ENCODE results near the gene YIPF5.

YIPF5 gene

DNA sequence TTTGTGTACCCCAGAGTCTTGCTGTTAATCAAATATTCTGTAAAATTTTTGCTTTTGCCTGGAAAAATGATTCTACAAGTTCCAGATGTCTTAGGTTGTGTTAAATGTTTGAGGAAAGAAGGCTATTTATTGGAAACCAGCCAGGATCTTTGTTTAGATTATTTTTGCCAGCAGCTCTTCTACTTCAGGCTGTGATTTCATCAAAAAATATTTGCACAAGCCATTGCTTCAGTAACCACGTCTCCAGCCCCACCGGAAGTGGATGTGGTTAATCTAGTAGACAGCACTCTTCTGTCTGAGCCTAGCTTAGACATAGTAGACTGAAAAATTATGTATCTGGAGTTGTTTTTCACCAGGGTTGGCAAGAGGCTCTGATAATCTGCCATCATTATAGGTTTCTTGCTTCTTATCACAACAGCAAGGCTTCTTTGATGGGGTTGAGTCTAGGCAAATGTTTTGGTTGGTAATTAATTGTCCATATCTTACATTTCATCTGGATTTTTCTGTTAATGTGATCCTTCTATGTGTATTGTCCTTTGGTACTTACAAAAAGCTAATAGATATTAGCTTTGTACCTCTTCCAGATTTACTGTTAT is 17.3 kb upstream of the YIPF5 start:
- no peak overlapping the region for H3K4me3 ChIP-seq (ENCODE audit: low read length)
- DNase-seq (ENCODE audit: low read depth, low spot score) = peak; percentile 85

DNA sequence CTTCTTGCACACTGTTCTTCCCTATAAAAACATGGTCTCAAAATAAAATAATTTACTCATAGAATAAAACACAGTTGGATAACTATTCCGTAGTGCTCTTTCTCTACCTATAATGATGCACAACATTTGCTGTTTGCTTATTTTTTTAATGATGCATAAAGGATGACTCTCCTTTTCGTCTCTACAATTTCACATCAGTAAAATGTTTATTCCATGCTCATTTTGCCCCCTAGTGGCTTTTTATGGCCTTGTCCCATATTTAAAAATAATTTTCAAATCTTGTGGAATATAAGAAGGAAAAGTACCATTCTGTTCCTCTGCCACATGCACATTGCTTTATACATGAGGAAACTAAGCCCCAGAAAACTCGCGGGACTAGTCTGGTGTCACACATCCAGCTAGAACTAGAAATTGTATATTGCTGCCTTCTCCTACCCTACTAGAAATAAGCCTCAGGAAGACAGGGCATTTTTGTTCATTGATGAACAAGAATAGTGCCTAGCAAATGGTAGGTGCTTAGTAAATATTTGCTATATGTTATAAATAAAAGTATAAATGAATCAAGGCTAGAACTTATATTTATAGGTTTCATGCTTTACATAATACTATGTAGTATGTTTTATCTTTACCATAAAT is 12.9 kb upstream of the YIPF5 start:
- H3K4me3 ChIP-seq (ENCODE audit: low read length) = no peak overlapping the region
- DNase-seq (ENCODE audit: low read depth, low spot score) = no peak

DNA sequence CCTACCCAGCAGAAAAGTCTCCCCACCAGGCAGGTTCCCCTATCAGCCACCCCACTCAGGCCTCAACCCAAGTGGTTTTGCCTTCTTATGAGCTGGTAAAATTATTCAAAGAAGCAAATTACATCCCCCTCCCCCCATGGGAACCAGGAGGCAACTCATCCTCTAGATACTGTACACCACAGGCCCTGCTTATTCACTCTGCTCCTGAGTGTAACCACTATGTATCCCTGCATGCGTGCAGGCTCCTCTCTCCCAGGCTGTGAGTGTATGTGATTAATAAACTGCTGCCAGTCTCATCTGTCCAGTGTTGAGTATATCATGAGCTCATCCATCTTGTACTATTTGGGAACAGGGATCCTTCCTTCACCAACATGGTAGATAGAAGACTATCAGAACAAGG is 8.8 kb upstream of the YIPF5 start:
- no peak overlapping the region for H3K4me3 ChIP-seq (ENCODE audit: low read length)

DNA sequence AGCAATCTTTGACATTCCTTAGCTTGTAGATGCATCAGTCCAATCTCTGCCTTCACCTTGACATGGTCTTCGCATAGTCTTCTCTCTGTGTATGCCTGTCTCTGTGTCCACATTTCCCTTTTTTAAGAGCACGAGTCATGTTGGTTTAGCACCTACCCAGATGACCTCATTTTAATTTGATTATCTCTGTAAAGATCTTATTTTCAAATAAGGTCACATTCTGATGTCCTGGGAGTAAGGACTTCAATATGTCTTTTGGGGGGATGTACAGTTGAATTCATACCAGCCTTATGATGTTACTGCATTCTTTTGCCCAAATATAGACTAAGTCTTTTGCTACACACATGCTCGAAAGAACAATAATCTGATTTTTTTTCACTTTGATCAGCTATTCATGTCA is 7.1 kb upstream of the YIPF5 start:
- H3K4me3 ChIP-seq (ENCODE audit: low read length) = no peak overlapping the region

More for the DNA sequence above, 8.8 kb upstream of the YIPF5 start:
- no peak for DNase-seq (ENCODE audit: low read depth, low spot score)

DNA sequence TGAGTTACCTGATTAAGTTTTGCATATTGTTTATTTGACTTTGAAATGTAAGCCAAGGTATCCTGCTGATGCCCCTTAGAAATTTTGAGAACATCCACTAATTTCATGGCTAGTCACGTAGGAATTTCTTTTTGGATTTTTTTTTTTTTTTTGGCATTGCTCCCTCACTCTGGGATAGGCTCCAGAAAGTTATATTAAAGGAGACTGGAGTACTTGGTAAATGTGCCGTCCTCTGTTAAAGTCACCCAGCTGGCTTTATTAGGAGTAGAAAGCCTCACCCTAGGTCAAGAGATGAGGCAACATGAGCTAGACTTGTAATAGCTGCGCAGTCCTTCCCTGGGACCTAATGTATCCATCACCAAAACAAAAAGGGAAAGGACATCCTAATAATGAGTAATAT is 3.3 kb upstream of the YIPF5 start:
- no peak overlapping the region for H3K4me3 ChIP-seq (ENCODE audit: low read length)
- DNase-seq (ENCODE audit: low read depth, low spot score) = no peak

More for the DNA sequence above, 7.1 kb upstream of the YIPF5 start:
- no peak for DNase-seq (ENCODE audit: low read depth, low spot score)

DNA sequence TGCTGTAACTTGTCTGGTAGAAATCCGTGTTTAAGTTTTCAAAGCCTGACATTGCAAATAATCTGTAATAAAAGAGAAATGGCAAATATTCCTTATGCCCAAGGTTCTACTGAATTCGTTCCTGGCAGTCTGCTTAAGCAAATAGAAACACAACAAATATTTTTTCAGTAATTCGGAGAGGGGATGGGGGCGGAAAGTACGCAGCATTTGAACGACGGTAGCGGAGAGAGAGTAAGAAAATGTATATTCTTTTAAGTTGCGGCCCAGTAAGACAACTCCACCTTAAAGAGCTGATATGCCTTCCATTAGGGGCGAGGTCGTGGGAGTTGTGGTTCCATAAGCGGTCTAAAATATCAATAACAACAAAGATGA is 569 bp downstream of the YIPF5 start:
- DNase-seq (ENCODE audit: low read depth, low spot score) = no peak
- peak overlapping the region; percentile 74 for H3K4me3 ChIP-seq (ENCODE audit: low read length)

DNA sequence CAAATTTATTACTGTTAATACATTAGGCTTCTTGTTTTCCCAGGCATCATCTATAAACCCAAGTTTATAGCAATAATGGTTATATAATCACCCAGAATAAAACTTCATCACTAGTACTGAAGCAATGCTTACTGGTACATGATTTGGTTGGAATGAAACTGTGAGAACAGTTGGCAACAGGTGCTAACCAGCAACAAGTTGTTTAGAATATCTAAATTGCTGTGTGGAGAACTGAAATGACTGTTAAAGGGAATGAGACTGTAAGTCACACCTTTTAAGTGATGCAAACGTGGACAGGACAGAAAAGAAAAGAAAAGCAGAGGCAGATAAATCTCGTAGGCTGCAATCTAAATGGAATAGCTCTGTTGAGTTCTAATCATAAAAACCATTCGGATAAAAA is 2.5 kb downstream of the YIPF5 start:
- no peak overlapping the region for H3K4me3 ChIP-seq (ENCODE audit: low read length)
- DNase-seq (ENCODE audit: low read depth, low spot score) = no peak

DNA sequence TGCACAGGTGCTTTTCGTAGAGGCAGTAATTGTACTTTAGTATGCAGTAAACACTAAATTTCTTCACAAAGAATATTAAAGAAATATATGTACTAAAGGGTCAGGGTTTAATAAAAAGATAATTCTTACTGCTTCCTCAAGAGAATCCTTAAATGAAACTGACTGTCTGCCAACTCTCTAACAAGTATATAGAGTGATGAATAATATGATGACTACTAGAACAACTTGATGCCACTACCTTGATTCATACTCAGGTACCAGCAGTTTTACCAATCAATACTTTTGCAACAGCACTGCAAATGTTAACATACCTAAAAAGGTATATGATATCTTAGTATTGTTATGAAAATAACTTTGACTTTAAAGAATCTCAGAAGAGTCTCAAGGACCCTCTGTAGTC is 3.8 kb downstream of the YIPF5 start:
- DNase-seq (ENCODE audit: low read depth, low spot score) = no peak
- H3K4me3 ChIP-seq (ENCODE audit: low read length) = no peak overlapping the region

DNA sequence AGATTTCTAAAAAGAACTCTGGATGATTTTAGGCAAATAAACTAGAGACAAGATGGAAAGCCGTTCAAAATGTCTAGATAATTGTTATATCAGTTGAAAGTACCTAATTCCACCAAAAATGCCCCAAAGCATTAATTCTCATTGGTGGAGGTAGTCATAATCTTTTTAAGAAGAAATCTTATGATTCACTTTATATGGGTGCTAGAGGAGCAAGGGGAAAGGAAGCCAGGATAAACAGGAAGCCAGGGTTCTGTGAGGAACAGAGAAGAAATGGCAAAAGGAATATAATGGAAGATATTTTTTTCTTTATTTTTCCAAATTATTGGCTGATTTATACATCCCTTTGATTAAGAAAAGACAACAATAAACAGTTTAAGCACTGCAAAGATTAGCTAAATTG is 7.8 kb downstream of the YIPF5 start:
- H3K4me3 ChIP-seq (ENCODE audit: low read length) = no peak overlapping the region
- DNase-seq (ENCODE audit: low read depth, low spot score) = no peak

DNA sequence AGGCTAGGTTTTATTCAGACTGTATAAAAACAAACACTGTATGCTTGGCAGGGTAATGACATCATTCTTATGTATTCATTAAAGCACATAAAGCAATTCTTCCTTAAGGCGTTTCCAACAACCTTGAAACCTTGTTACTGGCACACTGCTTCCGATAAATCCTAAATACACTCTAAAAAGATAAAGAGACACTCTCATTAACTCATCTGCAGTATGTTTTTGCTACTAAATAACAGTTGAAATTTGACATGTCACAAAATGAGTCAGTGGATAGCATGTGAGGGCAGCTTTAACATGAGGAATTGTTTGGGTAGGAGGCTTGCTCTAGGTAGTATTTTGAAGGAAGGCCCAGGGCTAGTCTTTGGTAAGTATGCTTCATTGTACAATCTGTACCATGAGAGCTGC is 13.7 kb downstream of the YIPF5 start:
- H3K4me3 ChIP-seq (ENCODE audit: low read length) = no peak overlapping the region
- DNase-seq (ENCODE audit: low read depth, low spot score) = no peak

DNA sequence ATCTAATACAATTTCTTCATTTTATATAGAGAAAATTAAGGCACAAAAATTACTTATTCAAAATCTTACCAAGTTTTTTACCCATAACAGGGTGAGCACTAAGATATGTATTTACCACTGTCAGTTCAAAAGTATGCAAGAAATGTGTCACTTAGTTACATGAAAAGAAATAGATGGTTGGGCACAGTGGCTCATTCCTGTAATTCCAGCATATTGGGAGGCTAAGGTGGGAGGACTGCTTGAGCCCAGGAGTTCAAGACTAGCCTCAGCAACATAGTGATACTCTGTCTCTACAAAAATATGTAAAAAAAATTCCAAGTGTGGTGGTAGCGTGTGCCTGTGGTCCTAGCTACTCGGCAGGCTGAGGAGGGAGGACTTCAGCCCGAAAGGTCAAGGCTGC is 19.4 kb downstream of the YIPF5 start:
- H3K4me3 ChIP-seq (ENCODE audit: low read length) = no peak overlapping the region
- no peak for DNase-seq (ENCODE audit: low read depth, low spot score)

DNA sequence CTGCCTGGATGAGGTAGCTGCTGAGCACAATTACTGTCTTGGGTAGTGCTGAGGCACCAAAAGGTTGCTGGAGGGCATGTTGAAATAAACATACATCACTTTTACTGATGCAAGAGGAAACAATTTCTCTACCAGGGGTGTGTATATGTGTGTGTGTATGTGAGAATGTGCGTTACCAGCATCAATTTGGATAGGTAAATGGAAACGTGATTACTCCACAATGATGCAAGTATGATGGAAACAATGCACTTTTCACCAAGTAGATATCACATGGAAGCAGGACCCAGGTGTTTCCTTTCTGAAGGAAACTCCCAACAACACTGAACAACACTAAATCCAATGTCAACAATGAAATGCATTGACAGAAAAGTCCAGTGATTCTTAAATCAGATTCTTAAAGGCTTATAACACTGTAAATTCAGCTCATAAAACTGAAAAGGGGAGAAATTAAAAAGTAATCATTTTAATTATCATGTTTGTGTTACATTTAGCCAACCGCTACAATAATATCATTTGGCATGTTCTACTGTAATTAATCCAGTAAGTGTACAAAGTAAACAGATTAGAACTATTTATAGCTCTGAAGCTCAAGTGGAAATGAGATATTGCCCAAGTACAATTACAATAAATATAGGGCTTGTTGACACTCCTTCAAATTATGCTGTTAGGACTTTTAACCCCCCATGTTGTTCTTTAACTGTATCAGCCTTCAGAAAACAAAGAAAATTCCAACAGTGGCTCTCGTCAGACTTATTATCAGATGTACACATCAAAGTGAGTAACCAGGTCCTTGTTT is 25.3 kb downstream of the YIPF5 start:
- DNase-seq (ENCODE audit: low read depth, low spot score) = no peak
- H3K4me3 ChIP-seq (ENCODE audit: low read length) = no peak overlapping the region

DNA sequence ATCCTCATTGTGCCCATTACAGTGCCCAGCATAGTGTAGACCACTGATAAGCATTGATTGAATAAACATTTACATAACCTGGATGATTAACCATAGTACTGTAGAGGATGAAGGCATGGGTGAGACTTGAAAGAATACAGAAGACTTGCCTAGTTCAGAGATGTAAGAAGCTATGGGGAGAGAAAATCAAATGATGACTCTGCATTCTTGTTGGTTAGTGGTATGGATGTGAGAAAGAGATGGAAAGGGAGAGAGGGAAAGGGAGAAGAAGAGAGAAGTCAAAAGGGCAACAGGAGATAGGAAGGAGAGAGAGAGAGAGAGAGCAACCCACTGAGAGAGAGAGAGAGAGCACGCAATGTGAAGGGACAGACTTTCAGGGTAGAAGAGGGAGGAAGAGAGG is 26.8 kb downstream of the YIPF5 start:
- no peak overlapping the region for H3K4me3 ChIP-seq (ENCODE audit: low read length)
- no peak for DNase-seq (ENCODE audit: low read depth, low spot score)

DNA sequence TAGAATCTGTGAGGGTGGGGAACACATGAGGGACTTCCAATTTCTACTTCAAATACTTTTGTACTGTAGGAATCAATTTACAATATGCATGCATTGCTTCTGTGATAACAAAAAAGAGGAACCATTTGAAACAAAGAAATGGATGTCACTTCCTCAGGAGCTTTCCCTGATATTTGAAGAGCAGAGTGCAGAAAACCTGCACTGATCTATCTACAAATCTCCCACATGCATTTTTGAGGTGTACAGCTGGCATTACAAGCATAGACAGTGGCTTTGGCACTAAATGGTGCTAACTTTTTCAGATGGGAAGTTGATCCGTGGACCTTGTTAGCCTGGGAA is 27.7 kb downstream of the YIPF5 start:
- H3K4me3 ChIP-seq (ENCODE audit: low read length) = no peak overlapping the region
- DNase-seq (ENCODE audit: low read depth, low spot score) = no peak

DNA sequence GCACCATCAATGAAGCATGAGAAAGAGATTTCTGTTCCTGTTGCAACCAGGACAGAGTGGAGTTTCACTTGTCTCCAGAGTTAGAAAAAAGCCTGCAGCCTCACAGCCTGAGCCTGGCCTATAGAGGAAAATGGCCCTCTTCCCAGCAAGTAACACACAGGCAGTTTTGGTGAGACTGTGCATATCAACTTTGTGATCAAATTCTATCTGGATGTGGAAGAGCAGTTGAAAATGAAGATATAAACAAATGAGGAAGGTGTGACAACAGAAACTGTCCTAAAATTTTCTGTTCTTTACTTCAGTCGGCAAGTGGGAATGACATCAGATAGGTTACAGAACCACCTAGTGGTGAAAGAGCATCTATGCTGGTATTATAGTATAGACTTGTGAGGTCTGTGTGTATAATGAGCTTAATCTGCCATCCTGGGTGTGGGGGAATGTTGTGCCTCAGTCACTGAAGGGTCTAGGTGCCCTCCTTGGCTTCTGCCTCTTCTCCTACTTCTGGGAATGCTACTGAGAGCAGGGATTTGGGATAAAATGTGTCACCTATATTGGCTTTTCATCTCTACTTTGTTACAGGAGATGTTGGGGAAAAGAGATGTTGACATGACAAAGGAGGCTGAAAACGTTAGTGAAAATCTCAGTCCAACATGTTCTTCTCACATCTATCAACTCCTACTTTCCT is 28.2 kb downstream of the YIPF5 start:
- DNase-seq (ENCODE audit: low read depth, low spot score) = peak; percentile 26
- H3K4me3 ChIP-seq (ENCODE audit: low read length) = no peak overlapping the region

DNA sequence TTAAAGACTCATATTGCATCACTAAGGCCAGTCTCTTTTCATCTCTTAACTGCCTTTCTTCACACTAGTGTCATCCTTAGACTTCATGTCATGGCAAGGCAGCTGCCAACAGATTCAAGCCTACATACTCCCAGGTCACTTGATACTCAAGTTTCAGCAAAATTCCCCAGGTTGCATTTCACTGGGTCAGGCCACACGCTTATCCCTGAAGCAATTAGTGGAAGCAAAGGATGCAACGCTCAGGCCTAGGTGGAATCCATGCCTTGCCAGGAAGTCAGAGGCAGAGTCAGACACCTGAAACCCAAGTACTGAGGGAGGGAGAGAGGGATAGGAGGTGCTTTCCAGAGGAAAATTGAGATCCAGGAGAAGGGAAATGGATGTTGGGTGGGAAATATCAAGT is 28.9 kb downstream of the YIPF5 start:
- H3K4me3 ChIP-seq (ENCODE audit: low read length) = no peak overlapping the region
- no peak for DNase-seq (ENCODE audit: low read depth, low spot score)

DNA sequence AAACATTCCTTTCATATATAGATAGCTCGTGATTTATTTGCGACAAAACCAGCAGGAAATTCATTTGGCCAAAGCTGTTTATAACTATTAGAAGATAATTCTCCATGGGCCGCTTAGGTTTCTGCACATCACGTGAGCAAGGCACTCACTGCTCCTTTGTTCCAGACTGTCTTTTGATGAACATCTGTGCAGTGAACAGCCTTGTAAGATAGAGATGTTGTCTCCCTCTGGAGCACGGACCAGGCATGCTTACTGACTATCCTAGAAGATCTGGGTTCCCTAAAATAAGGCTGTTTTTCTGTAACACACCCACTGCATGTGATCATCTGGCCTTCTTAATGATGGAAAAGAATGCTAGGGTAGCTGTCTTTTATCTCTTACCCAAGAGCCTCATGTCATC is 30.9 kb downstream of the YIPF5 start:
- no peak overlapping the region for H3K4me3 ChIP-seq (ENCODE audit: low read length)
- DNase-seq (ENCODE audit: low read depth, low spot score) = no peak

DNA sequence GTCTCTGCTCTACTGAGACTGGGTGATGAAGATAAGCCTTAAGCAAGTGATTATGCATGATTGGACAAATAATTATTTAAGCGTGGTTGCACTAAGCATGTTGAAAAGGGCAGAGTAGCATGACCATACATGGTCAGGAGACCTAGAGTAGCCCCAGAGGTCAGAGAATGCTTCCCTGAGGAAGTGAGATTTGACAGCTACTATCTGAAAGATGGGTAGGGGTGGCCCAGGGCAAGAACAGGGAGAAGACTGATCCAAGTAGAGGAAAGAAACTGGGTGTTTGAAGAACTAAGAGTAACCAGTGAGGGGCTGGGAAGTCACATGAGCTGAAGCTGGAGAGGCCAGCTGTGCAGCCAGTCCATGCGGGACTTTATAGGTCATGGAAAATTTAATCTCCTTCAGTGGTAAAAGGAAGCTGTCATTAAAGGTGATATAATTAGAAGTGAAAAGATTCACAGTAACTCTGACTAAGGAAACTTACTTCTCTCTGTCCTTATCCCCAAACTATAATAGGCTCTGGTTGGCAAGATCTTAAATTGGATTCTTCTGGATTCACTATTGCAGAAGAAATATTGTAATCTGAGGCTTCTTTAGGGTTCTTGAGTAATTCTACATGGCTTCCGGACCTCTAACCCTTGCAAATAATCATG is 35.2 kb downstream of the YIPF5 start:
- H3K4me3 ChIP-seq (ENCODE audit: low read length) = no peak overlapping the region
- no peak for DNase-seq (ENCODE audit: low read depth, low spot score)

DNA sequence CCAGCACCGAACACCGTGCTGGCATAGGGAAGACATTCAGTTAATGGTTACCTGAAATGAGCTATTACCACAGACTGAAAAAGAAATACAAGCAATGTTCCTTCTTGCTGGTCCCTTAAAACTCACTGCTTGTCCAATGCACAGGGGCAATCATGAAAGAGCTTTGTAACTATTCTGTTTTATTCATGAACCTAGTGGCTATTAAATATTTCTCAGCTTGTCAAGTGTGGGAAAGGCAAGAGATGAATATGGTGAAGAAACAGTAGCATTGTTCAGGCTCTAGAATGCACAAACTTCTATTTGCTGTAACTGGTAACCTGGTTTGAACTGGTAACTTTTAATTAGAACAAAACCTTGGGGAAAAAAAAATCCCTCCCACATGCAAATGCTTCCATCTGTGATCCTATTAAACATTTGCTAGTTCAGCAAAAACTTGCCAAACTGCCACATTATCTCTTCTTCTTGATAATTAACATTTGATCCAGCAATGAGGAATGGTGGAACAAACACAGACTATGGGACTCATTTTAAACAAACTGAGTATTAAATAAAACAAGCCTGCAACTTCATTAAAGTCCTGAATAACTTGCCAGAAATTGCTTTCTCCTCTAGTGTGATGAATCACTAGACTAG is 36.1 kb downstream of the YIPF5 start:
- no peak overlapping the region for H3K4me3 ChIP-seq (ENCODE audit: low read length)
- DNase-seq (ENCODE audit: low read depth, low spot score) = no peak
